Astrocyte of the cerebellum (primary cell): ENCODE measurements around the gene TROAP.
A peak's percentile ranks its signal among the peaks of the same experiment; 100 is the strongest.

Source experiments
- DNase-seq: peaks from one replicate; pipeline ENCODE4 v3.0.0-alpha.2; 2011; ENCODE audit warnings: low read depth
- H3K4me3 ChIP-seq: 2 replicates; pipeline ENCODE4 v1.5.1; 2011; ENCODE audit warnings: mild to moderate bottlenecking, low read depth, low read length, moderate library complexity
- CTCF ChIP-seq: IDR thresholded peaks from 2 replicates; pipeline ENCODE4 v1.5.1; 2012; ENCODE audit warnings: low read length, low read depth, moderate library complexity, mild to moderate bottlenecking; ENCODE audit errors: missing control alignments
- in situ Hi-C: cut with HindIII; loops from 2 replicates; pipeline ENCODE4 v1.10.0; 2017; ENCODE audit warnings: low sequenced_read_pairs

TROAP gene

GRCh38 chr12:49344486-49345050, 21.5 kb downstream of the TROAP start:
- TF ChIP-seq CTCF = no peak
- in situ Hi-C loops = no loop called here
- no peak overlapping the region for H3K4me3 ChIP-seq
- no peak for DNase-seq

GRCh38 chr12:49345051-49345824, 22.2 kb downstream of the TROAP start:
- DNase-seq = no peak
- peak overlapping the region; percentile 29 for H3K4me3 ChIP-seq
- TF ChIP-seq CTCF = no peak
- in situ Hi-C loops = no loop called here

GRCh38 chr12:49345825-49346658, 23.0 kb downstream of the TROAP start:
- TF ChIP-seq CTCF = no peak
- H3K4me3 ChIP-seq = peak overlapping the region; percentile 29
- no peak for DNase-seq
- in situ Hi-C loops = no loop called here

- DNase-seq = no peak
- TF ChIP-seq CTCF = no peak
- in situ Hi-C loops = no loop called here
- peak within 1 kb of the TSS; percentile 43 for H3K4me3 ChIP-seq
These were observed 23.7 kb downstream of the TROAP start, which contains the start of gene DNAJC22 for GRCh38 chr12:49346659-49347310. Gene DNAJC22 (plus strand): TSS chr12:49346888. CDS start chr12:49348873, 1,985 bp downstream.

GRCh38 chr12:49347311-49348193, 24.5 kb downstream of the TROAP start:
- TF ChIP-seq CTCF = peak; percentile 90
- in situ Hi-C loops = no loop called here
- peak; percentile 53 for DNase-seq
- H3K4me3 ChIP-seq = peak overlapping the region; percentile 43

- DNase-seq = no peak
- in situ Hi-C loops = no loop called here
- H3K4me3 ChIP-seq = no peak overlapping the region
- TF ChIP-seq CTCF = no peak
These were observed 25.7 kb downstream of the TROAP start for GRCh38 chr12:49348781-49349180.
